ENCODE measurements around the gene GALR2.
"Not testable (repeated sequence)": the region's sequence is repeated elsewhere in the genome, so short reads cannot be mapped to it uniquely, and the experiment has no call there.

GALR2 gene

GRCh38 chr17:76033139-76033538, 41.4 kb upstream of the GALR2 start:
- no peak for DNase-seq (ENCODE audit: low read depth)
- no peak overlapping the region for H3K4me3 ChIP-seq (ENCODE audit: low read length)
- no peak for TF ChIP-seq CTCF (IDR thresholded peaks at IDR 0.05; ENCODE audit: insufficient read depth, low read depth, low read length, missing control alignments)

DNA sequence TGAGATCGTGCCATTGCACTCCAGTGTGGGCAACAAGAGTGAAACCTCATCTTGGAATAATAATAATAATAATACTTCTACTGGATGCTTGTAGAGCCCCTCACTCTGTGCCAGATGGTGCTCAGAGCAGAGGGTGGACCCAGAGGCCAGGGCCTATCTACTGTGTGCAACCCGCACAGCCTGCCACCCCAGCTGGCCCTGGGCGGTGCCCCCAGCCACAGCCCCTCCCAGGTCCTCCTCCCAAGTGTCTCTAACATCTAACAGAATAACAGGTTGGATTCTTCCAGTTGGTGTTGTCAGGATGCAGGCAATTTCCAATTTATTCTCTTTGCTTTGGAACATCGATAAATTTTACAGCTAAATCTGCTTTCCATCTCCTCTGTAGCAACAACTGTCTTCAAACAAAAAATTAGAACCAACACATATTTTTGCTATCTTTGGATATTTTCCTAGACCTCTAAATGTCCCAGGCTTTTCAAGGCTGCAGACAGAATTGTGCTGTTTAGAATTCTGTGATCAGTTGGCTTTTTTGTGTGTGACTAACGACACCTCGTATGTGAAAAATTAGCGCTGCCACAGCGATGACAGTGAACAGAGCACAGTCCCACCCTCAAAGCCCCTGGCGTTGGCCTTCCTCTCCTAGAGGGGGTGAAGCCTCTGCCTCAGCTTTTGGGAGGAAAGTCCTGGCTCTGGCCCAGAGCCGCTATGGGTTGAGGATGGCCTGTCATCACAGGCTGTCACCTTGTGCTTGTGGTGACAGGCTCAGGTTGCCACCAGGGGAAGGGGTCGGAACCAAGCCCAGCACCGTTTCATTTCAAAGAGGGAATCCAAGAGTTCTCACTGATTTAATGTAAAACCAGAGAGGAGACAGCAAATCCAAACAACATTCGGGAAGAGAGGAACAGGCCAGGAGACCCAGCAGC, 39.9 kb upstream of the GALR2 start:
- no peak overlapping the region for H3K4me3 ChIP-seq (ENCODE audit: low read length)
- no peak for TF ChIP-seq CTCF (IDR thresholded peaks at IDR 0.05; ENCODE audit: insufficient read depth, low read depth, low read length, missing control alignments)
- no peak for DNase-seq (ENCODE audit: low read depth)

- DNase-seq (ENCODE audit: low read depth): no peak
- H3K4me3 ChIP-seq (ENCODE audit: low read length): no peak overlapping the region
- no peak for TF ChIP-seq CTCF (IDR thresholded peaks at IDR 0.05; ENCODE audit: insufficient read depth, low read depth, low read length, missing control alignments)
These were observed 37.9 kb upstream of the GALR2 start for GRCh38 chr17:76036497-76037261.

- no peak overlapping the region for H3K4me3 ChIP-seq (ENCODE audit: low read length)
- no peak for TF ChIP-seq CTCF (IDR thresholded peaks at IDR 0.05; ENCODE audit: insufficient read depth, low read depth, low read length, missing control alignments)
- DNase-seq (ENCODE audit: low read depth): no peak
These were observed 36.5 kb upstream of the GALR2 start for GRCh38 chr17:76038050-76038449.

DNA sequence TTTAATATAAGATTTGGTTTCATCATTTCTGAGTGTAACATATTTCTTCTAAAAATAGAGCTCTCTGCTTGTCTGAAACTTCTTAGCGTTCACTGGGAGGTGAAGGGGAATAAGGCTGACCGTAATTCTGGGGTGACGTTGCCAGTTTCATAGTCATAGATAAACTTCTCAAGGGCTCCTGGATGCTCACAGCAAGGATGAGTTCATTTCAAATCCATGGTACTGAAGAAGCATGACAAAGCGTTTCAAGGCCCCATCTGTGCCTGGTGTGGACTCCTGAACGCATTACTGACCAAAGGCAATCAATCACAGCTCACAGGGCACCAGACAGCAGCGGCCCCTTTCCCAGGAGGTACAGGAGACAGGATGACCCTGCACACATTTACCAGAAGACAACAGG, 35.5 kb upstream of the GALR2 start:
- TF ChIP-seq CTCF (IDR thresholded peaks at IDR 0.05; ENCODE audit: insufficient read depth, low read depth, low read length, missing control alignments): no peak
- no peak for DNase-seq (ENCODE audit: low read depth)
- no peak overlapping the region for H3K4me3 ChIP-seq (ENCODE audit: low read length)

DNA sequence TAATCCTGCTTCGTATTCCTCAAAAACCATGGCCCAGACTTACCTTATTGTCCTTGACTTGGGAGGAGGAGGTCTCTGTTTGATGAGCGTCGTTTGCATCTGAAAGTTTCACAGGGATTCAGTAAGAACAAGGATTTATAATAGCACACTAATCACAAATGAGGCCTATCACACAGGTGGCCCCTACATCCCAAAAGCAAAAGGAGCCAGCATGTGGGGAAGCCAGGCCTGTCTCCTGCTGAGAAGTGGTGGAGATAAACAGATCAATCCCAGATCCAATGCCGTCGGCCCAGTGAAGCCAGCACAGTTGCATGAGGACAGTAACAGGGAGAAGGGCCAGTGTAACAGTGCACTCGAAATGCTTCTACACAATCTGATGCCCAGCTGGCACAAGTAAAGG, 34.2 kb upstream of the GALR2 start:
- TF ChIP-seq CTCF (IDR thresholded peaks at IDR 0.05; ENCODE audit: insufficient read depth, low read depth, low read length, missing control alignments): no peak
- no peak for DNase-seq (ENCODE audit: low read depth)
- no peak overlapping the region for H3K4me3 ChIP-seq (ENCODE audit: low read length)

DNA sequence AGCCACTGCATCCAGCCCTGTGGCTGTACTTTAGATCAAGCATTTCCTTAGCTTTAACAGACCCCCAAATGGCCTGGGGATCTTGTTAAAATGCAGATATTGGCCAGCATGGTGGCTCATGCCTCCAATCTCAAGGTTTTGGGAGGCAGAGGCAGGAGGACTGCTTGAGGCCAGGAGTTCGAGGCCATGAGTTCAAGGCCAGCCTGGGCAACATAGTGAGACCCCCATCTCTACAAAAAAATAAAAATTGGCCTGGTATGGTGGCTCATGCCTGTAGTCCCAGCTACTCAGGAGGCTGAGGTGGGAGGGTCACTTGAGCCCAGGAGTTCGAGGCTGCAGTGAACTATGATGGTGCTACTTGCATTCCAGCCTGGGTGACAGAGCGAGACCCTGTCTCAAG, 31.7 kb upstream of the GALR2 start:
- H3K4me3 ChIP-seq (ENCODE audit: low read length); DNase-seq (ENCODE audit: low read depth): not testable (repeated sequence)

DNA sequence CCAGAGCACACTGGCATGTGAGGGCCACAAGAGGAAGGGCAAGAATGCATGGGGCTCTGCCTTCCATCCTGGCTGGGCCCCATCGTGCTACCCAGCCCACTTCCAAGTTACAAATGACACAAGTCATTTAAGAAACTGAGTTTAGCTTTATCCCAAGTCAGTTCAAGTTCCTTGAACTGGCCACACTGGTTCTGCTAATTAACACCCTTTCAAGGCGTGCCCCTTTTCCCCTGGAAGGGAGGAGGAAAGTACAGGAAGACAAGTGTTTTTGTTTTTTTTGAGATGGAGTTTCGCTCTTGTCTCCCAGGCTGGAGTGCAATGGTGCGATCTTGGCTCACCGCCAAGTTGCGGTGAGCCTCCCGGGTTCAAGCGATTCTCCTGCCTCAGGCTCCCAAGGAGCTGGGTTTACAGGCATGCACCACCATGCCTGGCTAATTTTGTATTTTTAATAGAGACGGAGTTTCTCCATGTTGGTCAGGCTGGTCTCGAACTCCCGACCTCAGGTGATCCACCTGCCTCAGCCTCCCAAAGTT, 30.0 kb upstream of the GALR2 start:
- not testable (repeated sequence) for H3K4me3 ChIP-seq (ENCODE audit: low read length)
- peak; percentile 62 for DNase-seq (ENCODE audit: low read depth)
